IPS-11a (cell line): Measurements from ENCODE around the gene PIAS2.
A peak's percentile ranks its signal among the peaks of the same experiment; 100 is the strongest.

Source experiments
- H3K4me3 ChIP-seq: one replicate; pipeline ENCODE4 v1.5.1; 2013; ENCODE audit warnings: low read depth, low read length, control low read depth

Gene PIAS2

DNA sequence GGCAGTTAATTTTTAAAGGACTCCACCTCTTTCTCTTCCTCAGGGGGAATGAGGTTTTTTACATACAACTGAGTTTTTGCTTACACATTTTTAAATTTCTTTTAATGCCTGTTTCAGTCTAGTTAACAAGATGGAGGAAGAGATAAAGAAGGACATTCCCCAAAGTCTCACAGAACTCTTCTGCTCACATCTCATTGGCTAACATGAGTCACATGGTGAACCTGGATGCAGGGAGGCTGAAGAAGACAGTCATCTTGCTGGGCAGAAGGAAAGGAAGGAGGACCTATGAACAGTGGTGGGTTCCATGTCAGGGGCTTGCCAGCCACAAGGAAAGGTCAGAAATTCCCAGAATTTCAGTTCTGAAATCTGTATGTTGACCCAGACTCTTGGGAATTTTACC is 150.1 kb downstream of the PIAS2 start:
- H3K4me3 ChIP-seq: no peak overlapping the region

DNA sequence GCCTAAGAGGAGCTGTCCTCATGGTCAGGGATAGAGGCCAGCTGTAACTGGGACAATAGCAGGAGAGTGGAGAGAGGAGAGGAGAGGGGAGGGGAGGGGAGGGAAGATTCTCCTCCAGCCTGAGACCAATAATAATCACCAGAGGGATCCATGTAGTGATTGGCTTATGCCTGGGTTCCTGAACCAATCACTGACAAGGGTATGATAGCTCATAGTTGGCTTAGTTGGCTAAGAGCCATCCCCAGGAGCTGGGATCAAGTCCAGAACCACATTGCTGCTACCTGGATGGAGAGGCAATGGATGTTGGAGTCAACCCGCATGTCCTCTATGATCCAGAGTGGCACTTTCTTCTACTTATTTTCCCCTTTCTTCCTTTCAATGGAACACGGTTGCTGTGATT is 152.7 kb downstream of the PIAS2 start:
- no peak overlapping the region for H3K4me3 ChIP-seq

DNA sequence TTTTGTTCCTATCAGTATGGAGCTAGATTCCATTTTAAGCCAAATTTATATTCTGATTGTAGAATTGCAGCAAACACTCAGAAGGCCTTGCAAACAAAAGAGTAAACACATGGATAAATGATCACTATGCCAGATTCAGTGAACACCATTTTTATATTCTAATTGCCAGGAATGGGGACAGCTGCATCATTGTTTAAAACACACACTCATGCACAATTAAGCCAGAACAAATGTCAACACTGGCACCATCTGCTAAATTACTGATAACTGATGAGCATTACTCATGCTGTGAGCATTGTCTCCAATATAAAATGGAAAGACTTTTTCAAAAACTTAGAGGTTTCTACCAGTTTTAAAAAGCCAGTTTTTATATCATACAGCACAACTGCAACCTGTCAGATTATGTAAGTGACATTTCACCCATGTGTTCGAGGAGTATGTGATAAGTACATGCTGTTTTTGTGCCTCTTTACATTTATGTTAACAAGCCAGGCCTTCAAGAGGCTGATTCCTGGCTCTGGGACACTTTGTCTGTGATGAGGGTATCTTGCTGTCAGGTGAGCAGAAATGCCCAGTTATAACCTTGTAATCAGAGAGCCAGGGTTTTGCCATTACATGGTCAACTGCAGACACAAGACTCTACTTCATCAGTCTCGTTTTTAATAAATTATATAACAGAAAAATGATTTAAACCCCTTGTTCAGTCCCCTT is 156.1 kb downstream of the PIAS2 start:
- H3K4me3 ChIP-seq: no peak overlapping the region

DNA sequence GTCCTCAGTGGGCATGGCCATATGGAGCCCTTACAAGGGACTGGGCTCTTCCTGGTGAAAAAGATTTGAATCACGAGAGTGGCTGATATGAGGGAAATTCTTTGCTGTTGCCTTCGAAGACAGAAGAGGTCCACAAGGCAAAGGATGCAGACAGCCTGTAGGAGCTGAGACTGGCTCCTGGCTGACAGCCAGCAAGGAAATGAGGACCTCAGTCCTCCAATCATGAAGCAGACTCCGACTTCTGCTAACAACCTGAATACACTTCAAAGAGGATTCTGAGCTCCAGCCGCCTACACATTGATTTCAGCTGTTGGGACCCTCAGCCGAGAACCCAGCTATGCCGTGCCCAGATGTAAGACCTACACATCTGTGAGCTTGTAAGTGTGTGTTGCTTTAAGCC is 157.4 kb downstream of the PIAS2 start:
- H3K4me3 ChIP-seq: no peak overlapping the region

DNA sequence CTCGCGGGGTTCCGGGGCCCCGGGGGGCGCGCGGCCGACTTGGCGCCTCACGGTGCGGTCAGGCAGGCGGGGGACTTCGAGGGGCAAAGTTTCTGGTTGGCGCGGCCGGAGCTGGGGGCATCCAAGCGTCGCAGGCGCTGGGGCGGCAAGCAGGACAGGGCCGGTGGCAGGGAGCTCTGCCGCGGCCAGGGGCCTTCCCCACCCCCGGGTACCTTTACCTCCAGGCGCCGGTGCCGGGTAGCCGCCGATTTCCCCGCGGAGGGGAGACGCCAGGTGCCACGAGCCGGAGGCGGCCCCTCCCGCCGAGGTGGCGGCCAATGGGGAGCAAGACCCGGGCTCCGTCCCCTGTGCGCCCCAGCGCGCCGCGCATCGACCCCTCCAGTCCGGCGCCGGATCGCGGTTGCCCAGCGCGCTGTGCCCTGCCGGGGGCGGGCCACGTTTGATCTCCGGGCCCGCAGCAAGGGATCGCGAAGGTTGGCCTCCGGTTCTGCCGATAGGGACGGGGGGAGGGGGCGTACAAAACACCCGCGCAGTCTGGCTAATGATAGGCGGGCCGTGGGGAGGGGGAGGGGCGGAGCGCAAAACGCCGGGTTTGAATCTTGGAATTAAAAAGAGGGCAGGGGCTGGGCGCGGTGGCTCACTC is 160.6 kb downstream of the PIAS2 start, which contains the start of gene ST8SIA5:
Gene ST8SIA5 (minus strand): TSS at position 495 of the 643 bp plus-strand sequence. CDS start 545 bp downstream, outside the sequence.
- peak within 1 kb of the TSS; percentile 45 for H3K4me3 ChIP-seq

DNA sequence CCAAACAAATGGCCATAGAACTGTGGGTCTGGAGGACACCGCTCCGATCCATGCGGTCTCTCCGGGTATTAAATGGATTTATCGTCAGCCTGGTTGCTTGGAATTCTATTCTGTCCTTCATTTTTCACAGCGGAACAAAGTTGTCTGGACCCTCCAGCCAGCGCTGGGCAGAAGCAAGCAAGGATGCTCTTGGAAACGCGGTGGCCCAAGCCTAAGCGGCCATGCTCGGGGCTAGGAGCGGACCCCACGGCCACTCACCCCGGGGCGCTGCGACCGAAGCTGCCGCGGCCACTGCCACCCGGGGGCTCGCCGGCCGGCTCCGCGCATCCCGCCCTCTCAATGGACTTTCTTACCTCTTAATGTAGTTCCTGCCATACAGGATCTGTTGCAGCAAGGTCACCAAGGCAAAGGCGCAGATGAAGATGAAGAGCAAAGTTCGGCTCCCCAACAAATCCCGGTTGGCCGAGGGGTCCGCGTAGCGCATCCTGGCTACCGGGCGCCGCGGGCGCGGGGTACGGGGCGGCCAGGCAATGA is 161.2 kb downstream of the PIAS2 start:
- peak overlapping the region; percentile 30 for H3K4me3 ChIP-seq

DNA sequence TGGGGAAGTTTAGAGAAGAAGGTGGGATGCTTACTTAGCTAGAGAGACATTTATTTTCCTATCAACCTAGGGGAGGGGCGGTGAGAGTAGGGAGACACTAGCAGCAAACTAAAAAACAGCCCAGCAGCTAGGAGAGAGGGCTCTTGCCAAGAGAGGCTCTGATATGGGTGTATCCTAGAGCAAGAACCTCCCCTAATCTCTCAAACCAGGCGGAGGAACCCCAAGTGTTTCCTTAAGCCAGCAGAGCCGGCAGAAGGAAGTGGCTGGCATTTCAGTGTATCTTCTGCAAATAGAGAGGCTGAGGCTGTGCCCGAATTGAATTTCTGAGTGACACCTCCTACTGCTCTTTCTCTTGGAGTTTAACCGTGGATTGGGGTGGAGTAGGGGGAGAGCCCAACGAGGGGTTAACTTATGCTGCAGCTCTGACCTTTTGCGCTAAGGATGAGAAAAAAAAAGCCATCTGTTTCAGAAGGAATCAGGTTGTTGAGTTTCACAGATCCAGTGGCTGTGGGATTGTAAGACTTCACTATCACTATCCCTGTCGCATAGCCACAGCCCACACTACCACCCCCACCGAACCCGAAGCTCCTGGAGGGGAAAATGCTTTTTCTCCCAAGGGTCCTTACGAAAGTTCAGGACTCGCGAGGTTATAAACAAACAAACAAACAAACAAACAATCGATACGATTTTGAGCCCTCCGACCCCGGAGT is 161.8 kb downstream of the PIAS2 start:
- no peak overlapping the region for H3K4me3 ChIP-seq

DNA sequence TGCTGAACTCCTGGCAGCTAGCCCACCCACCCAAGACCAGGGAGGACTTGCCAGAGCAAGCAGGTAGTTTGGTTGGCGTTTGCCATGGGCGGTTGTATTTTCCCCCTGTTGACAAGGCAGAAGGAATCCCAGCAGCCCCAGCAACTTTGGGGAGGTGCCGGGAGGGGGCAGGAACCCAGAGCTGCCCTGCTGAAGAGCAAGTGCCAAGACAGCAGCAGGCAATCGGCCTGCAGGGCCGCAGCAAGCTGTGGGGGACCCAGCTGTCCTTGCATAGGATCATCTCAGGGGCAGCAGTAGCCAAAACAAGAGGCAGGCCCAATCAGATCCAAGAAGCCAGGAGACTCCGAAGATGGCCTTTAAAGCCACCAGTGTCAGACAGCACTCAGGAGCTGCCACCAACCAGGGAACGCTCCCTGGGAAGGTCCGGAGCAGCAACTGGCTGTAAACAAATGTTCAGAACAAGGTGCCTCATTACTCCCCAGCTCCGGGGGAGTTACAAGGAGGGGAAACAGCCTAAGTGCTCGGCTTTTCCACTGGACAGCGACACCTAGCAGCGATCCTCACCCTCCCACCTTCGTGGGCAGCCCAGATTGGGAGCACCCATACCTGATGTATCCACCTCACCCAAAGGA is 162.5 kb downstream of the PIAS2 start:
- no peak overlapping the region for H3K4me3 ChIP-seq

DNA sequence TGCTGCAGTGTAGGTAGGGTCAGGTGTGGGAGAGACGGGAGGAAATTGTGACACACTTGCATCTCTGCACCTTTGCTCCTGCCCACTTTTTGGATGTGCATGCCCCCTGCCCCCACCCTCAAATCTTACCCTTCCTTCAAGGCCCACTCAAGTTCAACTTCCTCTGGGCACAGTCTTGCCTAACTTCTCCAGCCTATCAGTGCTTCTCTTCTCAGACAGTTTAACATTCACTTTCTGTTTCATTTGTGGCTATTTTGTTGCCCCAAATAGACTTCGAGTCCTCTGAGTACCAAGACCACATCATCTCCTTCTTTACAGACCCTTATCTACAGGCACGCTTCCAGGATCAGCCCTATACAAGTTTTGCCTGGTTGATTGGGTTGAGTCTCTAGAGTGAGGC is 163.1 kb downstream of the PIAS2 start:
- no peak overlapping the region for H3K4me3 ChIP-seq
